ENCODE data around the gene MYL6B.

DNA sequence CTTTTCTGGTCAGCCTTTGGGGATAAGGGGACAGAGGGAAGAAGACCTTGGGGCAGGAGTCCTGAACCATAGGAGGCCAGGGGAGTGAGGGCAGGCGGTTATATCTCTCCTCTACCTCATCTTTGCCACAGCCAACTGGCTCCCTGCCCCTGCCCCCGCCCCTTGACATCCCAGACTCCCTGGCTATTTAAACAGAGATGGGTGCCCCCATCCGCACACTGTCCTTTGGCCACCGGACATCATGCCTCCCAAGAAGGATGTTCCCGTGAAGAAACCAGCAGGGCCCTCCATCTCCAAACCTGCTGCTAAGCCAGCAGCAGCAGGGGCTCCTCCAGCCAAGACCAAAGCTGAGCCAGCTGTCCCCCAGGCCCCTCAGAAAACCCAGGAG is 1.3 kb downstream of the MYL6B start:
- TF ChIP-seq, protein P1, sequence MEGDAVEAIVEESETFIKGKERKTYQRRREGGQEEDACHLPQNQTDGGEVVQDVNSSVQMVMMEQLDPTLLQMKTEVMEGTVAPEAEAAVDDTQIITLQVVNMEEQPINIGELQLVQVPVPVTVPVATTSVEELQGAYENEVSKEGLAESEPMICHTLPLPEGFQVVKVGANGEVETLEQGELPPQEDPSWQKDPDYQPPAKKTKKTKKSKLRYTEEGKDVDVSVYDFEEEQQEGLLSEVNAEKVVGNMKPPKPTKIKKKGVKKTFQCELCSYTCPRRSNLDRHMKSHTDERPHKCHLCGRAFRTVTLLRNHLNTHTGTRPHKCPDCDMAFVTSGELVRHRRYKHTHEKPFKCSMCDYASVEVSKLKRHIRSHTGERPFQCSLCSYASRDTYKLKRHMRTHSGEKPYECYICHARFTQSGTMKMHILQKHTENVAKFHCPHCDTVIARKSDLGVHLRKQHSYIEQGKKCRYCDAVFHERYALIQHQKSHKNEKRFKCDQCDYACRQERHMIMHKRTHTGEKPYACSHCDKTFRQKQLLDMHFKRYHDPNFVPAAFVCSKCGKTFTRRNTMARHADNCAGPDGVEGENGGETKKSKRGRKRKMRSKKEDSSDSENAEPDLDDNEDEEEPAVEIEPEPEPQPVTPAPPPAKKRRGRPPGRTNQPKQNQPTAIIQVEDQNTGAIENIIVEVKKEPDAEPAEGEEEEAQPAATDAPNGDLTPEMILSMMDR (IDR thresholded peaks at IDR 0.05) = no peak
- no peak for TF ChIP-seq EZH2 (IDR thresholded peaks at IDR 0.05)
